B cell (primary cell): ENCODE results near the gene DHX35. TPM values are rescaled to one million over a fixed set of nuclear protein-coding genes. Genes with fewer than 3 reads are reported as not detected.

Experiments used
- ATAC-seq: fragments of 200-7000 bp; cut with Tn5 transposase; one replicate; pipeline ENCODE4 v1.10.0; 2021; ENCODE audit warnings: low read depth, mild to moderate bottlenecking, moderate number of reproducible peaks, moderate library complexity
- CTCF ChIA-PET: fragments of 350-600 bp; sonication (Branson Sonifier 250); formaldehyde crosslinking; loops from one replicate; lab custom pipeline; 2021; ENCODE audit warnings: antibody characterized with exemption, inconsistent platforms; lab: Charles Lee
- POLR2A ChIA-PET: fragments of 350-600 bp; sonication (Branson Sonifier 250); formaldehyde crosslinking; loops from one replicate; lab custom pipeline; 2021; ENCODE audit warnings: antibody characterized with exemption; lab: Charles Lee
- DNase-seq: peaks from one replicate; pipeline ENCODE4 v3.0.0; 2013
- H2AFZ ChIP-seq: 2 replicates; pipeline ENCODE4 v1.6.1; 2012; ENCODE audit warnings: mild to moderate bottlenecking, low read depth, low read length; ENCODE audit not compliant: insufficient read depth, poor library complexity, severe bottlenecking
- H3K27ac ChIP-seq, 2 donors: 1 replicate in 1 of 2; 2 replicates in 1 of 2; pipeline ENCODE4 v1.5.1; 2012 to 2013; ENCODE audit warnings: low read length in 2 of 2, mild to moderate bottlenecking in 2 of 2, moderate library complexity in 1 of 2
- H3K27me3 ChIP-seq, 4 experiments: fragments of 200-600 bp in 1 of 4; sonication (generic) in 1 of 4; replicated peaks in 1 of 4; 1 replicate in 2 of 4; 2 replicates in 2 of 4; pipeline versions ENCODE4 v1.6.1 to v1.7.0; 2013 to 2016; ENCODE audit warnings: low read length in 3 of 4, mild to moderate bottlenecking in 2 of 4, mixed read lengths in 1 of 4, moderate library complexity in 1 of 4; ENCODE audit not compliant: insufficient read depth in 4 of 4, control insufficient read depth in 3 of 4; ENCODE audit errors: control extremely low read depth in 1 of 4
- H3K36me3 ChIP-seq, 2 experiments: replicated peaks in 1 of 2; 1 replicate in 1 of 2; 2 replicates in 1 of 2; pipeline versions ENCODE4 v1.6.1 to v1.7.1; 2013; ENCODE audit warnings: low read length in 1 of 2; ENCODE audit not compliant: insufficient read depth in 2 of 2, control insufficient read depth in 1 of 2; ENCODE audit errors: control extremely low read depth in 1 of 2, extremely low read depth in 1 of 2
- H3K4me1 ChIP-seq, 2 donors: fragments of 200-600 bp in 1 of 2; sonication (generic) in 1 of 2; 1 replicate in 1 of 2; 2 replicates in 1 of 2; pipeline versions ENCODE4 v1.5.1 to v1.6.1; 2013 to 2017; ENCODE audit warnings: low read length in 2 of 2; ENCODE audit not compliant: control insufficient read depth in 2 of 2, insufficient read depth in 2 of 2
- H3K4me2 ChIP-seq: replicated peaks from 2 replicates; pipeline ENCODE3; 2012; ENCODE audit warnings: mild to moderate bottlenecking, low read depth, low read length; ENCODE audit not compliant: poor library complexity, severe bottlenecking
- H3K4me3 ChIP-seq, 5 experiments: fragments of 200-600 bp in 1 of 5; sonication (generic) in 1 of 5; 1 replicate in 3 of 5; 2 replicates in 2 of 5; pipeline versions ENCODE4 v1.5.1 to v1.7.0; 2011 to 2016; ENCODE audit warnings: low read length in 4 of 5, mild to moderate bottlenecking in 4 of 5, low read depth in 2 of 5, control low read depth in 1 of 5, moderate library complexity in 1 of 5; ENCODE audit not compliant: insufficient read depth in 1 of 5; ENCODE audit errors: control extremely low read depth in 1 of 5, extremely low read depth in 1 of 5
- H3K79me2 ChIP-seq: fragments of 200-600 bp; sonication (generic); one replicate; pipeline ENCODE4 v1.6.0; 2016; ENCODE audit warnings: low read length; ENCODE audit not compliant: control insufficient read depth, insufficient read depth
- H3K9ac ChIP-seq: fragments of 200-600 bp; sonication (generic); 2 replicates; pipeline ENCODE4 v1.6.1; 2017; ENCODE audit warnings: mild to moderate bottlenecking, low read length, moderate library complexity
- H3K9me3 ChIP-seq, 3 donors: one replicate each; pipeline versions ENCODE4 v1.6.1 to v1.7.1; 2013; ENCODE audit warnings: low read length in 2 of 3; ENCODE audit not compliant: control insufficient read depth in 2 of 3, insufficient read depth in 1 of 3; ENCODE audit errors: control extremely low read depth in 1 of 3
- H4K20me1 ChIP-seq: 2 replicates; pipeline ENCODE4 v1.6.0; 2012; ENCODE audit warnings: mild to moderate bottlenecking, low read length; ENCODE audit not compliant: insufficient read depth, control insufficient read depth, poor library complexity, severe bottlenecking
- H3K27ac Mint-ChIP-seq: one replicate; pipeline ENCODE4 v1.8.0; 2021; ENCODE audit warnings: mixed read lengths
- H3K27me3 Mint-ChIP-seq: one replicate; pipeline ENCODE4 v1.8.0; 2021; ENCODE audit warnings: mixed read lengths
- H3K4me1 Mint-ChIP-seq: one replicate; pipeline ENCODE4 v1.8.0; 2021; ENCODE audit warnings: mixed read lengths
- H3K4me3 Mint-ChIP-seq: one replicate; pipeline ENCODE4 v1.8.0; 2021; ENCODE audit warnings: mixed read lengths
- H3K9me3 Mint-ChIP-seq: one replicate; pipeline ENCODE4 v1.8.0; 2022; ENCODE audit warnings: mixed read lengths; ENCODE audit not compliant: insufficient read depth
- CTCF ChIP-seq: fragments of 200-600 bp; IDR thresholded peaks from one replicate; pipeline ENCODE4 v1.8.0; 2022; ENCODE audit warnings: antibody characterized with exemption, mild to moderate bottlenecking
- EZH2 ChIP-seq: IDR thresholded peaks from 2 replicates; pipeline ENCODE4 v1.6.1; 2012; ENCODE audit warnings: borderline replicate concordance, low read depth, mild to moderate bottlenecking, moderate library complexity, low read length; ENCODE audit not compliant: insufficient read depth, poor library complexity, severe bottlenecking
- WGBS: methylation state at CpG from one replicate; pipeline ENCODE4 v1.1.5; 2013; ENCODE audit warnings: missing lambda C conversion rate; ENCODE audit not compliant: insufficient coverage; 5-methylcytosine and 5-hydroxymethylcytosine counted together
- intact Hi-C: fragments of 100-400 bp; cut with micrococcal nuclease; formaldehyde crosslinking; loops from one replicate; pipeline ENCODE4 v1.10.0; 2022
- polyA plus RNA-seq: library from polyadenylated mRNA; depleted of rRNA; stranded (reverse); fragments of >200 nt; gene quantifications from 2 replicates; pipeline ENCODE4 v1.2.3, GENCODE V29; 2012
- total RNA-seq, 2 donors: library from RNA; stranded (reverse); fragments of 120-200 nt in 1 of 2; gene quantifications; 1 replicate in 1 of 2; 2 replicates in 1 of 2; pipeline versions ENCODE4 v1.2.3 to v1.2.4, GENCODE V29; 2013 to 2022

DHX35 gene
- total and polyA plus RNA-seq, 2 donors (not counting 1 experiment from before 2014, with no cell fraction given) = 7.5 to 12.4 TPM

- Histone ChIP-seq H3K79me2 (no peaks in the 10 kb centered on the region), H2AFZ (no peak overlapping the region), H3K4me2 (no peak overlapping the region), H3K27me3 (no peaks in the 10 kb centered on the region), H3K27ac (no peak overlapping the region), H3K4me1 (no peaks in the 10 kb centered on the region), H3K9ac (no peak overlapping the region), H4K20me1 (peaks cover 14% of the 10 kb centered on the region), H3K36me3 (peaks cover 2 to 80% of the 10 kb centered on the region in 2 experiments), H3K4me3 (no peak overlapping the region), H3K9me3 (peaks cover 0 to 4% (median 0%) of the 10 kb centered on the region in 3 donors)
- ChIA-PET CTCF (no interaction called here), POLR2A (no interaction called here)
- 99% methylated on average over 19 of the region's 19 CpGs for WGBS
- ATAC-seq = no peak
- Mint-ChIP-seq H3K27ac (no peak overlapping the region), H3K4me3 (no peak overlapping the region), H3K9me3 (no peaks in the 10 kb centered on the region), H3K27me3 (no peaks in the 10 kb centered on the region), H3K4me1 (no peaks in the 10 kb centered on the region)
- no peak for DNase-seq
- intact Hi-C loops = no loop called here
- TF ChIP-seq CTCF = no peak
- TF ChIP-seq EZH2 = no peak
These were observed 44.0 kb upstream of the DHX35 start for GRCh38 chr20:38918172-38918571.

DNA sequence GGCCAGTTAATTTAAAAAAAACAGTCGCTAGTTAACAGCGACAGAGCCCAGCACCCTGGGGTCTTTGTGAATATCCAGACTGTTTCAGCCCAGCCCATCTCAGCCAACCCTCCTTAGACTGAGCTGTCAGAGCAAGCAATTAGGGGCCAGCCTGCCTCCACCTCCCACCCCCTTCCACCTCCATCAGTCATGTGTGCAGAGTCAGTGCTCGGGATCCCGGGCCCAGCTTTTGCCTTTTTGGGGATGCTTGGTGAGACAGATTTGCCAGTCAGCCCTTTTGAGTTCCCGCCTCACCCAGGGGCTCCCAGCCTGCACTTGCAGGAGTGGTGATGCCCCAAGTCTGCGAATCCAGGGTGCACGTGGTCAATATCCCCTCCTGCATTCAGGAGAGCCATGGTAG, 42.5 kb upstream of the DHX35 start:
- Histone ChIP-seq H3K27ac (no peak overlapping the region), H3K4me2 (no peak overlapping the region), H3K36me3 (peaks cover 0 to 71% of the 10 kb centered on the region in 2 experiments), H3K27me3 (no peaks in the 10 kb centered on the region), H3K79me2 (no peaks in the 10 kb centered on the region), H3K4me3 (no peak overlapping the region), H3K9ac (no peak overlapping the region), H4K20me1 (peaks cover 13% of the 10 kb centered on the region), H3K4me1 (no peaks in the 10 kb centered on the region), H2AFZ (no peak overlapping the region), H3K9me3 (peaks cover 0 to 4% (median 0%) of the 10 kb centered on the region in 3 donors)
- H3K27ac Mint-ChIP-seq = no peak overlapping the region
- no peaks in the 10 kb centered on the region for H3K9me3 Mint-ChIP-seq
- ATAC-seq (no peak), DNase-seq (no peak)
- intact Hi-C loops = no loop called here
- H3K4me1 Mint-ChIP-seq = no peaks in the 10 kb centered on the region
- WGBS = 99% methylated on average over 7 of the region's 7 CpGs
- H3K27me3 Mint-ChIP-seq = no peaks in the 10 kb centered on the region
- CTCF ChIA-PET = interaction anchor here (1.5 kb wide), 1 partner anchor 28 kb away, joined by 3 read pairs; no protein-coding TSS in a partner anchor
- TF ChIP-seq EZH2 = no peak
- no peak for TF ChIP-seq CTCF
- no peak overlapping the region for H3K4me3 Mint-ChIP-seq
- POLR2A ChIA-PET = no interaction called here
